Measurements from ENCODE around the gene LGMN. TPM values are rescaled to one million over a fixed set of nuclear protein-coding genes. Genes with fewer than 3 reads are reported as not detected.

Gene LGMN
- total RNA-seq, 2 experiments from 2014 or later, result 0.63 to 1.2 TPM

- ATAC-seq (no peak), DNase-seq (no peak)
- CTCF ChIA-PET, result interaction anchor here (1.2 to 4.4 kb wide), 4 partner anchors 55 to 72 kb away, joined by 3 to 43 read pairs (median 3); no protein-coding TSS in a partner anchor
- Mint-ChIP-seq H3K27ac (no peak overlapping the region), H3K9me3 (ENCODE audit: low read depth) (no peaks in the 10 kb centered on the region), H3K4me1 (peaks cover 7% of the 10 kb centered on the region), H3K4me3 (no peak overlapping the region), H3K36me3 (no peaks in the 10 kb centered on the region), H3K27me3 (peaks cover 4% of the 10 kb centered on the region)
Measured at GRCh38 chr14:92712654-92713051, 35.8 kb downstream of the LGMN start.

DNA sequence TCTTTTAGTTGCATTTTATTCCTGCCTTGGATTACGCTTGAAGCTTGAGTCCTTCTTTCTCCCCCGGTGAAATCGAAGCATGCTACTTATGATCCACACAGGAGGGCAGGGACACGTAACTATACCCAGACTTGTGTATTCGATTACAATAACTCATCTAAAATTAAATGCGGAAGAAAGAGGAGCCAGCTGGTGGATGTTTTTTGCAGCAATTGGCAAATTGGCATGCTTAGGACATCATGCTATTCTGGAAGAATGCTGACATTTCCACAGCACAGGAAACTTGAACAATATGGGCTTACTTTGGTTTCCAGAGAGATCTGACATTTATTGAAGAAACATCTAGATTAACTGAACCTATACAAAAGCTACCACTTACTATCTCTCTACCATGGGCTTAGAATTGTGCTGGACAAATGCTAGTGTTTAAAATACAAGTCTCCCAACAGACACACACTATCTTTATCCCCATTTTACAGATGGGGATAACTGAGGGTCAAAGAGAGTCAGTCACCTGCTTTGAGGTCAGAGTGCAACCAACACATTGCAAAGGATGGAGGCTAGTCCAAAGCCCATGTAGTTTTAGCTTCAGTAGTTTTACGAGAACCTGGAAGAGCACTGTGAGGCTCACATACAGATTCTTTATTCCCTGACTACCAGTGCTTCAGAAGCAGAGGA is 36.3 kb downstream of the LGMN start:
- no peaks in the 10 kb centered on the region for H3K27me3 Mint-ChIP-seq
- H3K36me3 Mint-ChIP-seq, result no peaks in the 10 kb centered on the region
- H3K4me1 Mint-ChIP-seq, result peaks cover 2% of the 10 kb centered on the region
- no peak for DNase-seq
- no peaks in the 10 kb centered on the region for H3K9me3 Mint-ChIP-seq (ENCODE audit: low read depth)
- CTCF ChIA-PET, result interaction anchor here (1.3 to 4.4 kb wide), 3 partner anchors 13 to 72 kb away, joined by 3 to 43 read pairs (median 3); no protein-coding TSS in a partner anchor
- no peak overlapping the region for H3K4me3 Mint-ChIP-seq
- no peak overlapping the region for H3K27ac Mint-ChIP-seq
- ATAC-seq, result no peak

DNA sequence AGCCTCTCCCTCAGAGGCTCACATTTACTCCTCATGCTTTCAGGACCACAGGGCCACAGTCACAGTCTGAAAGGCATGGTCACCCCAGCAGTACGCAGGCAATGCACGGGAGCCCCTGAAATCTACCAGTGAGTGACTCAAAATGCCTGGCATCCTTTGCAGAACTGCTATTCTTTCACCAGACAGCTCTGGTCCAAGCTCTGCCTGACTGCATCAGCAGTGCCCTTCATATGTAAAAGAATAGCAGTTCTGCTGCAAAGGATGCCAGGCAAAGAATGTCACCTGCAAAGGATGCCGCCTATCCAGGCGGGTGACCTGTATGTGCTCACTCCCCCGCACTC is 38.5 kb downstream of the LGMN start:
- Mint-ChIP-seq H3K9me3 (ENCODE audit: low read depth) (no peaks in the 10 kb centered on the region), H3K4me1 (no peaks in the 10 kb centered on the region), H3K36me3 (no peaks in the 10 kb centered on the region), H3K27ac (no peak overlapping the region), H3K4me3 (no peak overlapping the region), H3K27me3 (peaks cover 8% of the 10 kb centered on the region)
- no peak for DNase-seq
- no peak for ATAC-seq
- CTCF ChIA-PET, result no interaction called here

DNA sequence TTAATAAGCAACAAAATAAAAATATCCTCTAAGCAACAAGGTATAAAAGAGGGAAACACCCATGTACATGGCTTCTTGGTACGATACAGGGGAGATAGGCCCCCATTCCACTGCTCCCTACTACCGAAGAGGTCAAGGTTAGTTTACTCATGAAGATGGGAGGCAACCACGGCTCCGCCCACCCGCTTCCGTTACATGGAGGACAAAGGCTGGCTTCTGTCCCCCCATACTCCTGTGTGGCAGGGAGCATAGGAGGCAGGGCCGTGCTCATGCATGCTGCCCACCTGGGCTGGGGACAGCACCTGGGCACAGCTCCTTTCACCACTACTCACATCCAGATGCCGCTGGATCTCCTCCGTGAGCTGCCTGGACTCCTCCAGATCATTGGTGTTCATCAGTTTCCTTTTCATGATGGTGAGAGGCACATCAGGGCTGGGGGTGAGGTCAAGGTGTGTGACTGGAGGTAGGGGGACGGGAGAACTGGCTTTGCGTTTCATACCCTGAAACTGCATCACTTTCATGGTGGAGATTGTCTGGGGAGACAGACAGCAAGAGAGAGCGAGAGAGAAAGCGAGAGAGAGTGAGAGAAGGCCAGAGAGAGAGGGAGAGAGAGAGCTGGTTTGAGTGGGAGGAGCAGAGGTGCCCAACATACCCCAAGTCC is 39.0 kb downstream of the LGMN start:
- Mint-ChIP-seq H3K4me1 (no peaks in the 10 kb centered on the region), H3K4me3 (no peak overlapping the region), H3K9me3 (ENCODE audit: low read depth) (no peaks in the 10 kb centered on the region), H3K36me3 (no peaks in the 10 kb centered on the region), H3K27ac (no peak overlapping the region), H3K27me3 (peaks cover 13% of the 10 kb centered on the region)
- DNase-seq (no peak), ATAC-seq (no peak)
- CTCF ChIA-PET, result interaction anchor here (0.8 kb wide), 1 partner anchor 10 kb away, joined by 3 read pairs; no protein-coding TSS in a partner anchor

- DNase-seq, result no peak
- no peaks in the 10 kb centered on the region for H3K9me3 Mint-ChIP-seq (ENCODE audit: low read depth)
- CTCF ChIA-PET, result no interaction called here
- H3K4me3 Mint-ChIP-seq, result no peak overlapping the region
- H3K4me1 Mint-ChIP-seq, result no peaks in the 10 kb centered on the region
- no peak for ATAC-seq
- peaks cover 26% of the 10 kb centered on the region for H3K27me3 Mint-ChIP-seq
- H3K36me3 Mint-ChIP-seq, result no peaks in the 10 kb centered on the region
- no peak overlapping the region for H3K27ac Mint-ChIP-seq
Measured at GRCh38 chr14:92706386-92706785, 42.0 kb downstream of the LGMN start.

GRCh38 chr14:92704821-92705220 is 43.6 kb downstream of the LGMN start:
- CTCF ChIA-PET, result interaction anchor here (1.5 kb wide), 1 partner anchor 10 kb away, joined by 5 read pairs; no protein-coding TSS in a partner anchor
- no peaks in the 10 kb centered on the region for H3K36me3 Mint-ChIP-seq
- H3K27me3 Mint-ChIP-seq, result peaks cover 32% of the 10 kb centered on the region
- DNase-seq (no peak), ATAC-seq (no peak)
- H3K27ac Mint-ChIP-seq, result no peak overlapping the region
- H3K9me3 Mint-ChIP-seq (ENCODE audit: low read depth), result no peaks in the 10 kb centered on the region
- H3K4me1 Mint-ChIP-seq, result no peaks in the 10 kb centered on the region
- no peak overlapping the region for H3K4me3 Mint-ChIP-seq

DNA sequence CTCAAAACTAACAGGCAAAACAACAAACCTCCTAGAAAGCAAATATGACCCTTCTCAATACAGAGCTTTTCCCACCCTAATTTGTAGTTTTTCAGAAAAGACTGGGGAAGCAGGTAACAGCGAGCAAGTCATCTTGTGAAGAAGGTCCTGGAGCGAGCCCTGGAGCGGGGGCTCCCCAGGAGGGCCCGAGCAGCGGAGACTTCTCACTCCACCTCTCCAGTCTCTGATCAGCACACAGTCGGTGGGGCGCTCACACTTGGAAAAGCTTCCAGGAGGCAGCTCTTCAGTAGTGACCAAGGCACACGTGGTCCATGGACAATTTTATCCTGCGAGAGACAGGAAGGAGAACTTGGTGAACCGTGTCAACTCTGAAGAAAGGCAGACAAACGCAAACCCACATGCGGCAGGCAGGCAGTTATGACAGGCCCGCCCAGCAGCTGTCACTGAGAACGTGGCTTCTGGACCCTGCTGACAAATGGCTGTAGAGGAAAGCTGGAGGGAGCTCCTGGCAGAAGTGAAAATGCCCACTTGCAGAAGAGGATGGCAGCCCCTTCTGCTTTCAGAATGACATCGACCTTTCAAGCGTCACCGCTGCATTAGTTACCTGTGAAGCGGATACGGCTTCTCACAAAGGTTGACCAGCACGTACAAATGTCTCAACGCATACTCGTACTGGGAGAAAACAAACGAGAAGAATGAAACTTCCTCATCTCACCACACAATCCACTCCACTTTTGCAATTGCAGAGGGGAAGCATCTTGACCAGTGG is 44.2 kb downstream of the LGMN start:
- H3K4me3 Mint-ChIP-seq, result no peak overlapping the region
- CTCF ChIA-PET, result interaction anchor here (1.5 kb wide), 1 partner anchor 11 kb away, joined by 5 read pairs; no protein-coding TSS in a partner anchor
- peaks cover 32% of the 10 kb centered on the region for H3K27me3 Mint-ChIP-seq
- ATAC-seq, result no peak
- no peaks in the 10 kb centered on the region for H3K36me3 Mint-ChIP-seq
- no peaks in the 10 kb centered on the region for H3K4me1 Mint-ChIP-seq
- no peak overlapping the region for H3K27ac Mint-ChIP-seq
- no peak for DNase-seq
- no peaks in the 10 kb centered on the region for H3K9me3 Mint-ChIP-seq (ENCODE audit: low read depth)

GRCh38 chr14:92703516-92703915 is 44.9 kb downstream of the LGMN start:
- H3K4me3 Mint-ChIP-seq, result no peak overlapping the region
- ATAC-seq (no peak), DNase-seq (no peak)
- no peaks in the 10 kb centered on the region for H3K9me3 Mint-ChIP-seq (ENCODE audit: low read depth)
- CTCF ChIA-PET, result interaction anchor here (1.5 kb wide), 1 partner anchor 12 kb away, joined by 5 read pairs; no protein-coding TSS in a partner anchor
- no peak overlapping the region for H3K27ac Mint-ChIP-seq
- H3K4me1 Mint-ChIP-seq, result no peaks in the 10 kb centered on the region
- peaks cover 32% of the 10 kb centered on the region for H3K27me3 Mint-ChIP-seq
- H3K36me3 Mint-ChIP-seq, result no peaks in the 10 kb centered on the region

GRCh38 chr14:92702441-92702918 is 45.9 kb downstream of the LGMN start:
- no peaks in the 10 kb centered on the region for H3K36me3 Mint-ChIP-seq
- no peaks in the 10 kb centered on the region for H3K9me3 Mint-ChIP-seq (ENCODE audit: low read depth)
- no peak overlapping the region for H3K27ac Mint-ChIP-seq
- no peak for ATAC-seq
- DNase-seq, result no peak
- no peaks in the 10 kb centered on the region for H3K4me1 Mint-ChIP-seq
- H3K27me3 Mint-ChIP-seq, result peaks cover 34% of the 10 kb centered on the region
- CTCF ChIA-PET, result no interaction called here
- H3K4me3 Mint-ChIP-seq, result no peak overlapping the region

DNA sequence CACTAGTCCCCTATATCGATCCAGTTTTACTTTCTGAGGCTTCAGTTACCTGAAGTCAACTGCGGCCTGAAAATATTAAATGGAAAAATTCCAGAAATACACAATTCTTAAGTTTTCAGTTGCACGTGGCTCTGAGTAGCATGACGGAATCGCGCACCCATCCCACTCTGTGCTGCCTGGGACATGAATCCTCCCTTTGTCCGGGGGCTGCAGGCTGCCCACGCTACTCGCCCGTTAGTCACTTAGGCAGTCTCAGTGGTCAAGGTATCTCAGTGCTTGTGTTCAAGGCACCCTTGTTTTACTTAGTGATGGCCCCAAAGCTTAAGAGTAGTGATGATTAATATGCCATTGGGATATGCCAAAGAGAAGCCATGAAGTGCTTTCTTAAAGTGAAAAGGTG is 46.6 kb downstream of the LGMN start:
- Mint-ChIP-seq H3K27me3 (peaks cover 40% of the 10 kb centered on the region), H3K9me3 (ENCODE audit: low read depth) (no peaks in the 10 kb centered on the region), H3K36me3 (no peaks in the 10 kb centered on the region), H3K4me3 (no peak overlapping the region), H3K27ac (no peak overlapping the region), H3K4me1 (no peaks in the 10 kb centered on the region)
- CTCF ChIA-PET, result no interaction called here
- DNase-seq (no peak), ATAC-seq (no peak)

DNA sequence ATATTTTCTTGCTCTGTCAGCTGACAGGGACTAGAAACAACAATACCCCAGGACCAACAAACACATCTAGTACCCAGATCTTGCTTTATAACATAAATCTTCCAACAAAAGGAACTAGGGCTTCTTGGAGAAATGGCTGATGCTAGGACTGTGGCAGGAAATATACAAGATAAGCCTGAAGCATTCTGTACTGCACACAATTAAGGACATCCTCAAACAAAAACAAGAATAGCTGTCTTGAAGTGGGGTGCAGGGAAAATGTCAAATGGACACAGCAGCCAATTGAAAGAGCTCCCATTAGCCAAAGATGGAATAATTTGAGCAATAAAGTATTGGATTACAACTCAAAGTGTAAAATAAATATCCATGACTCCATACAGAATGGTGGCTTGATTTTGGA is 50.0 kb downstream of the LGMN start:
- H3K4me1 Mint-ChIP-seq, result no peaks in the 10 kb centered on the region
- H3K9me3 Mint-ChIP-seq (ENCODE audit: low read depth), result no peaks in the 10 kb centered on the region
- ATAC-seq (no peak), DNase-seq (no peak)
- CTCF ChIA-PET, result interaction anchor here (1.2 kb wide), 1 partner anchor 9 kb away, joined by 3 read pairs; no protein-coding TSS in a partner anchor
- peaks cover 24% of the 10 kb centered on the region for H3K27me3 Mint-ChIP-seq
- no peaks in the 10 kb centered on the region for H3K36me3 Mint-ChIP-seq
- no peak overlapping the region for H3K27ac Mint-ChIP-seq
- H3K4me3 Mint-ChIP-seq, result no peak overlapping the region

DNA sequence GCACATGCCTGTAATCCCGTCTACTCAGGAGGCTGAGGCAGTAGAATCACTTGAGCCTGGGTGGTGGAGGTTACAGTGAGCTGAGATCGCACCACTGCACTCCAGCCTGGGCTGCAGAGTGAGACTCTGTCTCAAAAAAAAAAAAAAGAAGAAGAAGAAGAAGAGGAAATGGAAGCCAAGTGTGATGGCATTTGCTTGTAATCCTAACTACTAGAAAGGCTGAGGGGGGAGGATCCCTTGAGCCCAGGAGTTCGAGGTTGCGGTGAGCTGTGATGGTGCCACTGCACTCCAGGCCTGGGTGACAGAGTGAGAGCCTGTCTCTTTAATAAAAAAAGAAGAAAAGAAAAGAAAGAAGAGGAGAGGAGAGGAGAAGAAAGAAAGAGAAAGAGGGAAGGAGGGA is 52.1 kb downstream of the LGMN start:
- H3K27ac Mint-ChIP-seq, result no peak overlapping the region
- H3K27me3 Mint-ChIP-seq, result peaks cover 18% of the 10 kb centered on the region
- CTCF ChIA-PET, result no interaction called here
- H3K36me3 Mint-ChIP-seq, result no peaks in the 10 kb centered on the region
- ATAC-seq, result no peak
- no peak overlapping the region for H3K4me3 Mint-ChIP-seq
- H3K9me3 Mint-ChIP-seq (ENCODE audit: low read depth), result no peaks in the 10 kb centered on the region
- H3K4me1 Mint-ChIP-seq, result peaks cover 10% of the 10 kb centered on the region
- DNase-seq, result no peak

DNA sequence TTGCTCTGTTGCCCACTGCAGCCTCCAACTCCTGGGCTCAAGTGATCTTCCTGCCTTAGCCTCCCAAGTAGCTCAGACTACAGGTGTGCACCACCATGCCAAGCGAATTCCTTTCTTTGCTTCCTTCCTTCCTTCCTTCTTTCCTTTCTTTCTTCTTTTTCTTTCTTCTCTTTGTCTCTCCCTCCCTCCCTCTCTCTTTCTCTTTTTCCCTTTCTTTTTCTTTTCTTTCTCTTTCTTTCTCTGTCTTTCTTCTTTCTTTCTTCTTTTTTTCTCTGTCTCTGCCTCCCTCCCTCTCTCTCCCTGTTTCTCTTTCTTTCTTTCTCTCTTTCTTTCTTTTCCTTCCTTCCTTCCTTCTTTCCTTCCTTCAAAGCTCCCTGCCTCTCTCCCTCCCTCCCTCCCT is 52.9 kb downstream of the LGMN start:
- no peak for DNase-seq
- Mint-ChIP-seq H3K36me3 (no peaks in the 10 kb centered on the region), H3K4me1 (peaks cover 10% of the 10 kb centered on the region), H3K4me3 (no peak overlapping the region), H3K9me3 (ENCODE audit: low read depth) (no peaks in the 10 kb centered on the region), H3K27me3 (peaks cover 14% of the 10 kb centered on the region), H3K27ac (no peak overlapping the region)
- ATAC-seq, result no peak
- CTCF ChIA-PET, result no interaction called here
